ENCODE results near the gene LZTR1.

DNA sequence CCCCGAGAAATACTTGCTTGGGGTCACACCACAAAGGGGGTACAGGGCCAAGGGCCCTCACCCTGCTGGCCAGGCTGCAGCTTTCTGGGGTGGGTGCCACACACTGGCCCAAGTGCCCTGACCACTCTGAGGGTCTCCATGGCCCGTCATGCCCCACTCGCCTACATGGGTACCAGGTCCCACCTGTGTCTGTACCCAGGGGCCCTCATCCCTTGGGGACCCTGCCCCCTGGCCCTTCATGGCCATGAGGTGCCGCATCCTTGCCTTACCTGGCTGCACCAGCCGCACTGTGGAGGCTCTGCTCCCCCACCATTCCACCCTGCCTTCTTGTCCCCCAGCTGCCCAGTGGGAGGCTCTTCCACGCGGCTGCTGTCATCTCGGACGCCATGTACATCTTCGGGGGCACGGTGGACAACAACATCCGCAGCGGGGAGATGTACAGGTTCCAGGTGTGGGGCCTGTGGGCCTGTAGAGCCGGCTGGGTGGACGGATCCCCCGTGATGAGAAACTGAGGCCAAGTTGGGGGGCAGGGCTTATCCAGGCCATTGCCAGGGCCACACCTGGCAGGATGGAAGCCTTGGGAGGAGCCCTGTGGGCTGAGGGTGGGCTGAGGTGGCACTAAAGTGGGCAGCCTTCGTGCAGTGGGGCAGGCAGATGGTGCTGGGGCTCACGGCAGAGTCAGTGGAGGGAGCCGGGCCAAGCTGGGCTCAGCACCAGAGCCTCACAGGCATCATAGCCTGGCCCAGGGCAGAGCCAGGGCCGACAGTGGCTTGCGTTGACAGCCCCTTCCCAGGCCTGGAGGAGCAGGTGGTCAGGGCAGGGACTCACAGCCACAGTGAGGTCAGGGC is 10.6 kb downstream of the LZTR1 start:
- TF ChIP-seq POLR2AphosphoS5 (IDR thresholded peaks at IDR 0.05; ENCODE audit: low read depth) (no peak), CTCF (conservative IDR thresholded peaks at IDR 0.05; ENCODE audit: low read depth in 2 of 2) (no peak), EZH2 (IDR thresholded peaks at IDR 0.05; ENCODE audit: low read depth, unreplicated experiment) (no peak), NANOG (IDR thresholded peaks at IDR 0.05; ENCODE audit: borderline replicate concordance) (no peak), EZH2phosphoT487 (IDR thresholded peaks at IDR 0.05; ENCODE audit: unreplicated experiment) (no peak), REST (IDR thresholded peaks at IDR 0.05; ENCODE audit: unreplicated experiment) (no peak), ETS1 (IDR thresholded peaks at IDR 0.05) (no peak), CREB1 (CRISPR knock-in tag; IDR thresholded peaks at IDR 0.05; ENCODE audit: low read depth) (no peak), ZNF331 (CRISPR knock-in tag; IDR thresholded peaks at IDR 0.05; ENCODE audit: low read depth) (no peak)
